Hematopoietic multipotent progenitor cell treated with erythropoietin and hydrocortisone succinate and interleukin-3 and kit ligand, for 8 days (in vitro differentiated cells): ENCODE measurements around the gene VCX3B.
"Not testable (repeated sequence)": the region's sequence is repeated elsewhere in the genome, so short reads cannot be mapped to it uniquely, and the experiment has no call there.

Experiments used
- DNase-seq: peaks from one replicate; pipeline ENCODE4 v3.0.0-alpha.2; 2015

VCX3B gene

DNA sequence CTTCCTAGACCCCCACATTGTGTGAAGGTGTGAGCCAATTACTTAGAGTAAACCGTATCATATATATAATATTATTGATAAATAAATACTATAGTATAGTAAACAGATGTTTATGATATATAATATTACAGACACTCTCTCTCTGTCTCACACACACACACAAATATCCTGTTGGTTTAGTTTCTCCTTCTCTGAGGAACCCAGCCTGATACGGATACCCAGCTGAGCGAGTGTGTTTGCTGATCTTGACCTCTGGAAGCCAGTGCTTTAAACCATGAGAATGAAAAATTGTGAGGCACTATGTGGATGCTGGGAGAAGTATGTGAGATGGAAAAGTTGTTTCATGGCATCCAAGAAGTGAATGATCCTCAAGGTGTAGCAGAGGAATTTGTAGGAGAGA lies at the start of gene VCX3B:
VCX3B (plus strand) TSS at position 301 of the 400 bp plus-strand sequence. CDS start 621 bp downstream, outside the sequence.
- not testable (repeated sequence) for DNase-seq

DNA sequence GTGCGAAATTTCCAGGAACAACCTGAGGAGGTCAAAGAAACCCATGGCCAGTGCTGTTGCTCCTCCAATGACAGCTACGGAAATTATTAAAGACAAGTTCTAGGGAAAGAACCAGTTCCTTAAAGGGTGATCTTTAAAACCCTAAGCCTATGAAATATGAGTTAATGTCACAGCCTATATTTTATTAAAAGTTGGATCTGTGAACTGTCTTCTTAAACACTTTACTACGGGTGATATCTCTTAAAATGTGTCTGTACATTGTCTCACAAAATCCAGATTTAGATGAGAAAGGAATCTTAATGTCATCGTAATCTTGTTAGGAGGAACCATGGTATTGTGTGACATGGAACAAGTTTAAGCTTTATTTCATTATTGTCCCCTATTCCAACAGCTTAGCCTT lies 46.3 kb upstream of the VCX3B start:
- DNase-seq = no peak

DNA sequence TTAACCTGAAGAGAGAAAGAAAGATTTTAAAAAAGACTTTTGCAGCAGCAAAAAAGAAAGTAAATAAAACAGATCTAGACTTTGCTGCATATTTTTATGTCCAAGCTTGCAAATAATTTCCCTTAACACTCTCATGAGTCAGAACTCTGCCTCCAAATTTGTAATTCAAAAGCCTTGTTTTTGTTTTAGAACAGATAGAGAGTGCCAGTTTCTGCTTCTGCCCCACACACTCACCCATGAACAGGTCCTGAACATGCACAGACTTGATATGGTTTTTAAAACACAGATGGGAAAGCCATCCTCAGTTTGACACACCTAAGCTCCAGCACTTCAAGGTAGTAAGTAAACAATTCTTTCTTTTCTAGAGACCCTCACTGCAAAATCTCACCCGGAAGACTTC lies 39.7 kb upstream of the VCX3B start:
- no peak for DNase-seq

DNA sequence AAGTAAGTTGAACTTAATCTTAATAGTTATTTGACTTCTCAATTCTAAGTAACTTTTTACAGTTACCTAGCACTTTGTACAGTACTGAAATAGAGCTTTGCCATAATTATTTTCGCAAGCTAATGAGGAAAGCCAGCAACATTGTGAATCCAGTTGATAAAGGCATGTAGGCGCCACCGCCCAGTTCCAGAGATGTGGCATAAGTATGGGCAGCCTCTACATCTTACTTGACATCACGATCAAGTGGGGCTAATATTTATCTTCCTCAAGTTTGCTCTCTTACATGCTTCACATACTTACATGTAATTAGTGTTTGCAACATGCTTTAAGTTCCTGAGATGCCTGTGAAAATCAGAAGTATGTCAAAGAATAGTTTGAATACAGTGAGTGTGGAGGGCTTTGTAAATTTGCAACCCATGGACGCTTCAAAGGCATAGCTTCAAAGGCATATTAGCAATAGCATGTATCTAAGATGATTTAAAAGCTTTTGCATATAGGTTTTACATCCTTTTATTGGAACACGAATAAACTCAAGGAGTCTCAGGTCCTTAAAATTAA lies 34.9 kb upstream of the VCX3B start:
- no peak for DNase-seq

DNA sequence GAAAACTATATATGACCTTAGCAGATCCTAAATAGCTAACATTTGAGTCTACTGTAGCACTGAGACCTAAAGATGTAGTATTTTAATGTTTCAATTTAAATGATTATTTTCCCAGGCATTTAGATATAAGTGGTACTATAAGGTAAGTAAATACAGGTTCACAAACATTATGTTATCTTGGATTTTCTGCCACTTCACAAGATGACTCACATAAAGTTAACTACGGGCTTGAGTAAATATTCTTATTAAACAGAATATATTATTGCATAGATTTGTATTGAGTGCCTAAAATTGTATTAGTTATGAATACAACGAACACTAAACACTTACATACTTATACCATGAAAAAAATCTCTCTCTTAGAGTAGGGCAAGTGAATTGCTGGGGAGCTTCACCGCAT lies 34.2 kb upstream of the VCX3B start:
- DNase-seq = no peak

DNA sequence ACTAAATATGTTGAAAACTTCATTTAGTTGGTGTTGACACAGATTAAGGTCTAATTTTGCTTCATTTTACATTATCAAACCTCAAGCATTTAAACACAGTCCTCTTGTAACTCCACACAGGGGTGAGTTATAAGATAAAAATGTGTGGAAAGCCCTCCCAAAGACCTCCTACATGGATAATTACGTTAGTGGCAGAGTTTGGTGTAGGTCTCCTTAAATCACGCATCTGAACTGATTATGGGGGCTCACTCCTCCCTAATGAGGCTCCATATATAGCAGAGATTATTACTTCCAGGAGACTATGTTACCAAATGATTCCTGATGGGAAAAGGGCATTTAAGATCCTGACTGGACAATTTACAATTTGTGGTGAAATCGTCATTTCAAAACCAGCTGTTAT lies 32.2 kb upstream of the VCX3B start:
- no peak for DNase-seq

DNA sequence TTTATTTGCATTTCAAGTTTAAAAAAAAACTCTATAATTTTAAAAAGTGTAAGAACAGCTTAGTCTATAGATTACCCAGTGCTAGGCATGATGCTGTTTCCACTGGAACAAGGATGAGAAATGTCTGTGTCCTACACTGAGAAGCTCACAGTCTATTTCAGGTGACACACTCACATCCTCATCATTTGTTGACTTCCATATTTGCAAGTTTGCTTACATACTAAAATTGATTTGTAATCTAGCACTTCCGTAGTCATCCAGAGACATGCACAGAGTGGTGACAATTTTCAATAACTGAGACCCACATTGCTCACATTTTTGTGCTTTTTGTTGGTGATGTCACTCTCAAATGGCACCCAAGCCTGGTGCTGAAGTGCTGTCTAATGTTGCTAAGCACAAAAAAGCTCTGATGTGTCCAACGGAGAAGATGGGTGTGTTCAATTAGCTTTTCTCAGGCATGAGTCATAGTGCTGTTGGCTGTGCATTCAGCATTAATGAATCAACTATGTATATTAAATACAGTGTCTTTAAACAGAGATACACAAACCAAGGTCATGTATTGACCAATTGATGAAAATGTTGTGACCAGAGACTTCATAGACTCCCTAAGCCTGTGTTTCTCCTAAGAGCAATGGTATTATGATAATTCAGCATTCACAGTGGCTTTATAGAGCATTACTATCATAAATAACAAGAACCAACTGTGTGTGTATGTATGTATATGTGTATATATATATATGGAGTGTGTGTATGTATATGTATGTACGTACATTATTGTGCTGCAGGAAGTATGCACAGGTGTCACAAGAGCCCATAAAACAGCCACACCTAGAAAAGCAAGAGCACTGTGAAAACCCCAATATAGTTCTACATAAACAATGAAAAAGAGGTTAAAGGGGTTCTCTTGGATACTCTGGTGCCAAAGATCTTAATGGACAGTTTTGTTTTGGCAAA lies 31.2 kb upstream of the VCX3B start:
- no peak for DNase-seq

DNA sequence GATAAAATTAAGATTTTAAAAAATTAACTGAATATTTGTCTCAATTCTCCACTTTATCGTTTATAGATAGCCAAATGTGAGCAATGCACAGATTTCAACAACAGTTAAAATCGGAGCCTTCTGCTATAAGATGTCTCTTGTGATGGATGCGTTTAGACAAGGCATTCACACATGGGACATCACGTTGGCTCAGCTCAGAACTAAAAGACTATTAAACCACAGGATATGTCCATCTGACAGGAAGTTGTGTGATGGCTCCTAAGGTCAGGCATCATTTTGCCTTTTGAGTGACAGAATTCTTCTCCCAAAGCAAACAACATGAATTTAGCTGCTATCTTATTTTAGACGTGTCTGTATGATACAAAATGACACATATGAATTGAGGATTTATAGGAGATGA lies 17.3 kb upstream of the VCX3B start:
- DNase-seq = no peak

DNA sequence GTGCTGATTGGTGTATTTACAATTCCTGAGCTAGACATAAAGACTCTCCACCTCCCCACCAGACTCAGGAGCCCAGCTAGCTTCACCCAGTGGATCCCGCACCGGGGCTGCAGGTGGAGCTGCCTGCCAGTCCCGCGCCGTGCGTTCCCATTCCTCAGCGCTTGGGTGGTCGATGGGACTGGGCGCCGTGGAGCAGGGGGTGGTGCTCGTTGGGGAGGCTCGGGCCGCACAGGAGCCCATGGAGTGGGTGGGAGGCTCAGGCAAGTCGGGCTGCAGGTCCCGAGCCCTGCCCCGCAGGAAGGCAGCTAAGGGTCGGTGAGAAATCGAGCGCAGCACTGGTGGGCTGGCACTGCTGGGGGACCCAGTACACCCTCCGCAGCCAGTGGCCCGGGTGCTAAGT lies 12.3 kb upstream of the VCX3B start:
- not testable (repeated sequence) for DNase-seq

DNA sequence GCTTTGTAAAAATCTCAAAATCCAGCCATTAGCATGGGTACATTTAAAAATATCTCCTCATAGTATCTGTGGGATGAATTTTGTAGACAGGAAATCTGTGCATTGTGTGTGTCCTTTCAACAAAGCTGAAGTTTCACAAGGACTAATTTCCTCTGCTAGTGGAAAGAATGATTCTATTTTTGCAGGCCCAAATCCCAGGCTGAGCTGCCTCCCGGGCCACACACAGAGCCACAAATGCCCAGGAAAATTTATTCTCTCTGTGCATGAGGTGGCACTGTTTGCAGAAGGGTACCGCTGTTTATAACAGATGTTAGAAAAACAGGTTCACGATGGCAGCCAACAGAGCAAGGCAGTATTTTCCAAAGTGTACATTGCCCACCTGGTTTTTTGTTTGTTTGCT lies 11.0 kb upstream of the VCX3B start:
- DNase-seq = no peak

DNA sequence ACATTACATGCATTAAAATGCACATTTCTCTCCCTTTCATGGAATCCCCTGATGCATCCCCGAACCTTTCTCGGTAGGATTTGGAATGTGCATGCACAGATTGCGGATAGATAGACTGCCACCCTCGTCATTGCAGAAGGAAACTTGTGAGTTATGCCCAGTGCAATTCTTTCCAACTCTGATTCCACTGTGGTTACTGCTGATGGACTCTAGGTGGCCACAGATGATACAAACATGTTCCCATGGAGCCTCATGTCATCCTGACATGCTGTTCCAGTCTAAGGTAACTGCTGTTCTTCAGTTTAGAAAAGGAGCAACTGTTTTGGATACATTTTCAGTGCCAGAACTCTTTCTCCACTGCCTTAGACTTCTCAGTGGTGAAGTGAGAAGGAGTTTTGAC lies 9.1 kb upstream of the VCX3B start:
- DNase-seq = no peak

DNA sequence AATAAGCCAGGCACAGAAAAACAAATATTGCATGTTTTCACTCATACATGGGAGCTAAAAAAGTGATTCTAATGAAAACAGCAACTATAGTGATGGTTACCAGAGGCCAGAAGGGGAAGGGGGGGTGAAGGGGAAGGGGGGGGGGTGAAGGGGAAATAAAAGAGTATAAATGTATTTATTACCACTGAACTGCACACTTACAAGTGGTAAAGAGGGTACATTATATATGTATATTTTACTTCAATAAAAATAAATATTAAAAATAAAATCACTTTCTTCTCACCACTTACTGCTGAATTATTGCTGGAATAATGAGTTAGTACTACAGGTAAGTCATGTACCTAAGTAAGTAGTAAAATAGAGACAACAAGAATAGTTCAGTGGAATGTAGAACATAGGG lies 2.1 kb upstream of the VCX3B start:
- DNase-seq = no peak

DNA sequence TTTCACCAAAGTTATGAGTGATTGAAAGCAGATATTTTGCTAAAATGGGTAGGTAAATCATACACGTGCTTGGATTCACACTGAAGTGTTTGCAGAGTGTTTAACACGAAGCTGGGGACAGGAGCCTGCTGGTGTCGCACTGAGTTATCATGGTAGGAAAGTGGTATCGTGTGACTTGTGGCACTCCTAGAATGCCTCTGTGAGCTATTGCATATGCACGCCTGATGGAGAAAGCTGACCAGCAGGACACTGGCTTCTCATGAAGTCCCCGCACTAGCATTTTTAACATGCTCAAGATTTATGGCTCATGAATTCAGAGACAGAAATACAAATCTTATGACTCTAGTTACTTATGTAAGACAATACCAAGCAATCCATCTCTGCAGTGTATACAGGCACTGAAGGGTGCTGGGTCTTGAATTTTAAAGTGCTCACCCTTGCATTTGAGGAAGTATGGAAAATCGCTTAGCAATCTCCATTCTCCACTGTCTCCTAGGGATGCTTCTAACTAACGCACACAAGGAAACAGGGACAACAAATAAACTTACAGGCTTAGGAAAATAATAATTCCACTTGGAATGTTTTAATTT lies 19.8 kb downstream of the VCX3B start:
- DNase-seq = no peak

DNA sequence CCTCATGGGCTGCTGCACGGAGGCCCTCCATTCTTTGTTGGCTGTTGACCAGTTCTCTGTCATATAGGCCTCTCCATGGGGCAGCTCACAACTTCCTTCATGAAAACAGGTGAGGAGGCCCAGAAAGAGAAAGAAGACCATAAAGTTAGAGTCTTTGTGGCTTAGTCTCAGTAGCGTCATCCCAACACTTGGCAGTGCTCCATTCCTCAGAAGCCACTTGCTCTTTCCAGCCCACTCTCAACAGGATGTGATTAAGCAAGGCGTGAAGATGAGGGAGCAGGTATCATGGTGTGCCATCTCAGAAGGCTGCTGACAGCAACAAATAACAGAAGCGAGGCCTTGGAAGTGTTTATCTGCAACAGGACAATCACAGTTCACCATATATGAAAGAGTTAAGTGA lies 30.4 kb downstream of the VCX3B start:
- not testable (repeated sequence) for DNase-seq

DNA sequence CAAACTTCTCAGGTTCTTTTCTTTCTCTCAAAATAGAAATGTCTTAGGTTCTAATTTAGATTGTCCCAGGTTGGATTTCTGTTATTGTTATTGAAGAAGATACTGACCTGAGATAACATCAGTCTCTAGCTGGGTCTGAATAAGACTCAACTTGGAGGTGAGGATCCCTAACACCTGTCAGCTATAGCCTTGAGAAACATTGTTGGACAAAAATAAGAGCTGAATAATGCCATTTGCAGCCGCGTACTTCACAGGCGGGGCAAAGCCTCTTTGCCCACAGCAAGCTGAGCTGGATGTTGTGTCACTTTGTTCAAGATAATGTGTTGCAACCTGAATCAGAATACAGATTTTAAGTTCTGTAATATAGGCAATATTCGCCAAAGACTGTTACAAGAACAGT lies 35.6 kb downstream of the VCX3B start:
- DNase-seq = no peak

DNA sequence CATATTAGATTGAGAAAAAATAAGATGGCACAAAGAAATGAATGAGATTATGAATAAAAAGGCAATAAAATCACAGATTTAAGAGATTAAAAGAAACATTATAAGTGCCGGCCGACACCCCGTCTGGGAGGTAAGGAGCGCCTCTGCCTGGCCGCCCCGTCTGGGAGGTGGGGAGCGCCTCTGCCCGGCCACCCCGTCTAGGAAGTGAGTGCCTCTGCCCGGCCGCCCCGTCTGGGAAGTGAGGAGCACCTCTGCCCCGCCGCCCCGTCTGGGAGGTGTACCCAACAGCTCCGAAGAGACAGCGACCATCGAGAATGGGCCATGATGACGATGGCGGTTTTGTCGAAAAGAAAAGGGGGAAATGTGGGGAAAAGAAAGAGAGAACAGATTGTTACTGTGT lies 37.5 kb downstream of the VCX3B start:
- DNase-seq = not testable (repeated sequence)

DNA sequence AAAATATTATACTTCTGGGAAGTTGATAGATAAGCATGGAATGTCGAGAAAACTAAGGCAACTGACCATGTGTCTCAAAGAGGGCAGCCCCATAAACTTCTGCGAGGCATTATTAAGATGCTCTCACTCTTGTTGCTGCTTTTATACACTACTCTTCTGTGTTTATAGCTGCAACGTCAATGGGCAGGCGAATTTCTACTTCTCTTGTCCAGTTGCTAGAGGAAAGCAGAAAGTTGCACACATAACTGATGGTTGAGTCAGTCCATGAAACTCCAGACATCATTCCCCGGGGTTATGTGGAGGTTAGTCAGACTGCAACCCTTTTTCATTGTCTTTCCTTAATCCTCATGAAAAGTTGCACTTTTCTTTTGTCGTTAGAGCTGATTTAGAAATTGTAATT lies 39.8 kb downstream of the VCX3B start:
- no peak for DNase-seq
